K562 (cell line): ENCODE measurements around the gene ZFYVE28. TPM values are rescaled to one million over a fixed set of nuclear protein-coding genes. Genes with fewer than 3 reads are reported as not detected.

Source experiments
- FOXA1 ChIP-seq: fragments of 450-650 bp; IDR thresholded peaks from 2 replicates; pipeline ENCODE4 v1.6.1; 2016; ENCODE audit warnings: mild to moderate bottlenecking, borderline replicate concordance
- FOXO4 ChIP-seq: fragments of 450-650 bp; formaldehyde crosslinking; IDR thresholded peaks from 2 replicates; pipeline ENCODE4 v1.4.0; 2020; ENCODE audit warnings: mild to moderate bottlenecking, moderate library complexity
- GTF3C2 ChIP-seq: IDR thresholded peaks from 3 replicates; pipeline ENCODE4 v1.6.1; 2011; ENCODE audit warnings: borderline replicate concordance, mild to moderate bottlenecking, moderate library complexity; ENCODE audit not compliant: insufficient read length; ENCODE audit errors: extremely low read depth
- HMG20B ChIP-seq: fragments of 250-450 bp; sonication (Bioruptor Pico); IDR thresholded peaks from 2 replicates; pipeline ENCODE4 v1.5.0; 2021; ENCODE audit warnings: mild to moderate bottlenecking
- HMGXB4 ChIP-seq: sonication (generic); formaldehyde crosslinking; IDR thresholded peaks from 2 replicates; pipeline ENCODE4 v1.8.1; 2023; ENCODE audit warnings: mild to moderate bottlenecking, missing genetic modification reagents
- JUN ChIP-seq, 2 experiments: sonication (generic) in 1 of 2; formaldehyde crosslinking in 1 of 2; IDR thresholded peaks; 2 replicates each; pipeline versions ENCODE4 v1.6.1 to v1.8.0; 2012 to 2022; ENCODE audit warnings: borderline replicate concordance in 2 of 2, mild to moderate bottlenecking in 2 of 2, improper control_type of control experiment in 1 of 2, low read depth in 1 of 2, low read length in 1 of 2, missing genetic modification reagents in 1 of 2
- MTA3 ChIP-seq: fragments of 450-650 bp; formaldehyde crosslinking; IDR thresholded peaks from 2 replicates; pipeline ENCODE4 v1.6.1; 2017; ENCODE audit warnings: mild to moderate bottlenecking, borderline replicate concordance
- NELFE ChIP-seq: IDR thresholded peaks from 2 replicates; pipeline ENCODE4 v1.6.1; 2011; ENCODE audit warnings: mild to moderate bottlenecking; ENCODE audit not compliant: insufficient read depth, insufficient read length
- NONO ChIP-seq, 2 experiments: fragments of 200-400 bp in 1 of 2; fragments of 450-650 bp in 1 of 2; formaldehyde crosslinking in 1 of 2; IDR thresholded peaks; 2 replicates each; pipeline ENCODE4 v1.6.1; 2017; ENCODE audit warnings: low read depth in 2 of 2, mild to moderate bottlenecking in 2 of 2, moderate library complexity in 2 of 2, low read length in 1 of 2
- ZKSCAN8 ChIP-seq: fragments of 200-800 bp; sonication (Bioruptor generic); IDR thresholded peaks from 2 replicates; pipeline ENCODE4 v1.6.1; 2016; ENCODE audit warnings: missing genetic modification characterization, missing compliant biosample characterization
- polyA plus RNA-seq, 8 experiments: library from polyadenylated mRNA; depleted of rRNA in 4 of 8; stranded (reverse) in 5 of 8; unstranded in 3 of 8; fragments of >200 nt; fragmentation: Nextera tagmentation in 2 of 8; fragmentation: Illumina TruSeq in 1 of 8; extraction: Ambion mirVana in 2 of 8; extraction: Trizol in 1 of 8; gene quantifications; 2 replicates each; pipeline versions ENCODE4 v1.2.1 to v1.2.3, GENCODE V29; 2011 to 2014; ENCODE audit warnings: inconsistent platforms in 1 of 8, missing spikeins in 1 of 8
- total RNA-seq, 7 experiments: library from RNA; depleted of rRNA in 6 of 7; stranded (reverse); fragments of >200 nt in 6 of 7; fragmentation: Illumina TruSeq in 2 of 7; extraction: Trizol in 2 of 7; gene quantifications; 2 replicates each; pipeline versions ENCODE4 v1.2.1 to v1.2.3, GENCODE V29; 2011 to 2021; ENCODE audit warnings: low replicate concordance in 1 of 7
- TF ChIP-seq, protein P1 (sequence below): fragments of 200-800 bp; sonication (Bioruptor generic); IDR thresholded peaks from 2 replicates; pipeline ENCODE4 v1.6.1; 2017; ENCODE audit warnings: missing genetic modification characterization, missing compliant biosample characterization

Gene ZFYVE28
- total and polyA plus RNA-seq, 9 of the 15 experiments (the other 6 are each of a cell fraction or from before 2014, with no cell fraction given) = 1.3 to 24.8 (median 8.9) TPM

DNA sequence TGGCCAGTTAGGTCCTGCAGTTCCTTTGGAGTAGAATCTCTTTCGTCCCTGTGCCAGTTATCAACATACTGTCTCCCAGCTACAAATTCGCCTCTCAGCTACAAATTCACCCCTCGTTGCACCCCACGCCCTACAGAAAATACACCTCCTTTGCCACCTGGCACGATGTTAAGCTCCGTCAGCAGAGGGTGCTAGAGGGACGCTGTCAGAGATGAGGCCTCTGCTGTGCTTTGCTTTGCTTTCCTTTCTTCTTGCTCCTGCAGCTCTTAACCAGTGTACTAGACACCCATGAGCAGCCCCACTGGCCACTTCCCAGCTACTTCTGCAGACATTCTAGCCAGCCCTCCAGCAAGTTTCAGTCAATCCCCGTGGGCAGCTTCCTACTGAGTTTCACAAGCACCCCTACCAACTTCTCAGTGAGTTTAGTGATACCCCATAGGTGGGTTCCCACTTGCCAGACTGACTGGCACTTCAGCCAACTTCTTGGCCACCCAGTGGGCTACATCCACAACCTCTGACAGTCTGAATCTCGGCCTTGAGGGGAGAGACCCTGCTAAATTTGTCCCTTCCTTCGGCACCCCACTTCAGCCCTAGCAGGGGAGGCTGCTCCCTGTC, 198.3 kb downstream of the ZFYVE28 start (continued):
- TF ChIP-seq FOXO4 (no peak), MTA3 (no peak), ZKSCAN8 (CRISPR knock-in tag) (no peak), GTF3C2 (no peak), HMGXB4 (CRISPR knock-in tag) (no peak), NELFE (no peak), HMG20B (CRISPR knock-in tag) (no peak), JUN (IDR thresholded peaks at IDR 0.05; ENCODE audit: borderline replicate concordance, low read depth, low read length) (no peak), JUN (CRISPR knock-in tag; IDR thresholded peaks at IDR 0.05; ENCODE audit: borderline replicate concordance) (no peak), FOXA1 (no peak), NONO (IDR thresholded peaks at IDR 0.05; ENCODE audit: low read depth in 2 of 2, low read length in 1 of 2) (0 out of 4 replicates have a peak, but pooled peaks of 1 of the 2 experiments have one; percentile 18)
- TF ChIP-seq, protein P1, sequence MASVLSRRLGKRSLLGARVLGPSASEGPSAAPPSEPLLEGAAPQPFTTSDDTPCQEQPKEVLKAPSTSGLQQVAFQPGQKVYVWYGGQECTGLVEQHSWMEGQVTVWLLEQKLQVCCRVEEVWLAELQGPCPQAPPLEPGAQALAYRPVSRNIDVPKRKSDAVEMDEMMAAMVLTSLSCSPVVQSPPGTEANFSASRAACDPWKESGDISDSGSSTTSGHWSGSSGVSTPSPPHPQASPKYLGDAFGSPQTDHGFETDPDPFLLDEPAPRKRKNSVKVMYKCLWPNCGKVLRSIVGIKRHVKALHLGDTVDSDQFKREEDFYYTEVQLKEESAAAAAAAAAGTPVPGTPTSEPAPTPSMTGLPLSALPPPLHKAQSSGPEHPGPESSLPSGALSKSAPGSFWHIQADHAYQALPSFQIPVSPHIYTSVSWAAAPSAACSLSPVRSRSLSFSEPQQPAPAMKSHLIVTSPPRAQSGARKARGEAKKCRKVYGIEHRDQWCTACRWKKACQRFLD = no peak
